Endodermal cell (in vitro differentiated cells): Measurements from ENCODE around the gene AGBL3. TPM values are rescaled to one million over a fixed set of nuclear protein-coding genes. Genes with fewer than 3 reads are reported as not detected.
"Not testable (repeated sequence)": the region's sequence is repeated elsewhere in the genome, so short reads cannot be mapped to it uniquely, and the experiment has no call there.

Experiments used
- DNase-seq: peaks from one replicate; pipeline ENCODE4 v3.0.0-alpha.2; 2017
- H3K27ac ChIP-seq: 2 replicates; pipeline ENCODE4 v1.5.1; 2013; ENCODE audit warnings: mild to moderate bottlenecking, low read depth, low read length, moderate library complexity
- H3K27me3 ChIP-seq: 2 replicates; pipeline ENCODE4 v1.6.1; 2013; ENCODE audit warnings: mild to moderate bottlenecking, low read length, moderate library complexity; ENCODE audit not compliant: insufficient read depth, control insufficient read depth, poor library complexity, severe bottlenecking
- H3K36me3 ChIP-seq: 2 replicates; pipeline ENCODE4 v1.7.0; 2013; ENCODE audit warnings: mild to moderate bottlenecking, low read length, moderate library complexity; ENCODE audit not compliant: control insufficient read depth, insufficient read depth
- H3K4me1 ChIP-seq: one replicate; pipeline ENCODE4 v1.7.0; 2013; ENCODE audit warnings: low read length; ENCODE audit not compliant: control insufficient read depth, insufficient read depth
- H3K4me3 ChIP-seq: 2 replicates; pipeline ENCODE4 v1.5.1; 2013; ENCODE audit warnings: mild to moderate bottlenecking, low read length, moderate library complexity
- H3K9ac ChIP-seq: 2 replicates; pipeline ENCODE4 v1.6.1; 2013; ENCODE audit warnings: mild to moderate bottlenecking, low read length, moderate library complexity; ENCODE audit not compliant: poor library complexity, severe bottlenecking; ENCODE audit errors: extremely low read depth
- H3K9me3 ChIP-seq: 2 replicates; pipeline ENCODE4 v1.6.1; 2013; ENCODE audit warnings: mild to moderate bottlenecking, low read length, moderate library complexity; ENCODE audit not compliant: control insufficient read depth
- H3K27ac Mint-ChIP-seq: 2 replicates; pipeline ENCODE4 v1.8.0; 2020; ENCODE audit warnings: mixed read lengths
- H3K27me3 Mint-ChIP-seq: 2 replicates; pipeline ENCODE4 v1.8.0; 2021; ENCODE audit warnings: mild to moderate bottlenecking, mixed read lengths; ENCODE audit not compliant: insufficient read depth
- H3K36me3 Mint-ChIP-seq: 2 replicates; pipeline ENCODE4 v1.8.0; 2020; ENCODE audit warnings: low read depth, mixed read lengths
- H3K4me1 Mint-ChIP-seq: 2 replicates; pipeline ENCODE4 v1.8.0; 2020; ENCODE audit warnings: mixed read lengths
- H3K4me3 Mint-ChIP-seq: 2 replicates; pipeline ENCODE4 v1.8.0; 2020; ENCODE audit warnings: mild to moderate bottlenecking, moderate library complexity, mixed read lengths
- H3K9me3 Mint-ChIP-seq: 2 replicates; pipeline ENCODE4 v1.8.0; 2020; ENCODE audit warnings: mild to moderate bottlenecking, mixed read lengths
- CTCF ChIP-seq: fragments of 200-600 bp; sonication (generic); conservative IDR thresholded peaks from 2 replicates; pipeline ENCODE4 v1.5.0; 2021; ENCODE audit warnings: antibody characterized with exemption, mild to moderate bottlenecking
- WGBS, 2 experiments: methylation state at CpG; one replicate each; pipeline versions ENCODE4 v1.1.5 to v1.1.7; 2013; ENCODE audit warnings: missing lambda C conversion rate in 2 of 2, mixed read lengths in 1 of 2; ENCODE audit not compliant: insufficient coverage in 1 of 2, insufficient read length in 1 of 2; 5-methylcytosine and 5-hydroxymethylcytosine counted together
- total RNA-seq, 2 donors: library from RNA; stranded (reverse); fragmentation: NEBNext Ultra II Directional in 1 of 2; extraction: Animal tissue kit (Norgen Biotek cat#: 25700) in 1 of 2; gene quantifications; 2 replicates in 1 of 2; 3 replicates in 1 of 2; pipeline ENCODE4 v1.2.1, GENCODE V29; 2021

The AGBL3 gene
- total RNA-seq, 2 donors from 2014 or later, result 2.6 to 5.0 TPM

GRCh38 chr7:135012229-135012628, 25.9 kb downstream of the AGBL3 start:
- Histone ChIP-seq H3K9me3 (peaks cover 4% of the 10 kb centered on the region), H3K27me3 (no peaks in the 10 kb centered on the region), H3K4me1 (no peaks in the 10 kb centered on the region), H3K4me3 (no peak overlapping the region), H3K36me3 (no peaks in the 10 kb centered on the region), H3K27ac (no peak overlapping the region), H3K9ac (no peak overlapping the region)
- no peak for DNase-seq
- H3K27ac Mint-ChIP-seq, result no peak overlapping the region
- H3K36me3 Mint-ChIP-seq, result no peaks in the 10 kb centered on the region
- no peaks in the 10 kb centered on the region for H3K9me3 Mint-ChIP-seq
- no peaks in the 10 kb centered on the region for H3K27me3 Mint-ChIP-seq
- H3K4me1 Mint-ChIP-seq, result no peaks in the 10 kb centered on the region
- no peak overlapping the region for H3K4me3 Mint-ChIP-seq
- no peak for TF ChIP-seq CTCF

GRCh38 chr7:135023622-135024021, 37.3 kb downstream of the AGBL3 start:
- Mint-ChIP-seq H3K4me1 (no peaks in the 10 kb centered on the region), H3K4me3 (no peak overlapping the region), H3K9me3 (peaks cover 4% of the 10 kb centered on the region), H3K36me3 (no peaks in the 10 kb centered on the region), H3K27ac (no peak overlapping the region), H3K27me3 (no peaks in the 10 kb centered on the region)
- Histone ChIP-seq H3K4me3 (no peak overlapping the region), H3K36me3 (no peaks in the 10 kb centered on the region), H3K27me3 (no peaks in the 10 kb centered on the region), H3K9ac (no peak overlapping the region), H3K27ac (no peak overlapping the region), H3K4me1 (no peaks in the 10 kb centered on the region), H3K9me3 (no peaks in the 10 kb centered on the region)
- TF ChIP-seq CTCF, result no peak
- no peak for DNase-seq
- WGBS, 2 experiments, result 83 to 100% methylated on average over 2 of the region's 2 CpGs

DNA sequence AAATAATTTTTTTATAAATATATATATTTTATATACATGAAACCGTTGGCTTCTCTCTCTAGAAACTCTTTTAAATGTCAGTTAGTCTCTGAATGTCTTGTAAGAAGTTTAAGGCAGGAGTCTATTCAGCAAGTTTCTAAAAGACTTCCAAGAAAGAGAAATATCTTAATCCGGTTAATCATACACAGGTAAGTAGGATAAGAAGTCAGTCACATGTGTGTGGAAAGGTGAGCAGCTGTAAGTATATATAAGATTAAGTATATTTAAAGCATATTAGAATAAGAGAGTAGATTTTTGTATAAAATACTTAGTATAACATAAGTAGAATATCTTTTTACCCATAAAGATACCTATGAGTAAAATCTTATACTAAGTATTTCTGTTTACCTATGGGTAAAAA, 48.9 kb downstream of the AGBL3 start:
- 89 to 100% methylated on average over 1 to 2 of the region's 2 CpGs for WGBS, 2 experiments
- Mint-ChIP-seq H3K4me1 (no peaks in the 10 kb centered on the region), H3K27ac (no peak overlapping the region), H3K9me3 (no peaks in the 10 kb centered on the region), H3K27me3 (no peaks in the 10 kb centered on the region), H3K4me3 (no peak overlapping the region), H3K36me3 (no peaks in the 10 kb centered on the region)
- no peak for TF ChIP-seq CTCF
- Histone ChIP-seq H3K4me3 (no peak overlapping the region), H3K27me3 (no peaks in the 10 kb centered on the region), H3K9me3 (no peaks in the 10 kb centered on the region), H3K9ac (no peak overlapping the region), H3K36me3 (no peaks in the 10 kb centered on the region), H3K27ac (no peak overlapping the region), H3K4me1 (no peaks in the 10 kb centered on the region)
- no peak for DNase-seq

GRCh38 chr7:135067017-135067416, 80.7 kb downstream of the AGBL3 start:
- not testable (repeated sequence) for H3K27me3 ChIP-seq, H3K4me1 ChIP-seq, H3K27me3 Mint-ChIP-seq, H3K27ac Mint-ChIP-seq, H3K9ac ChIP-seq, H3K36me3 Mint-ChIP-seq, H3K4me3 Mint-ChIP-seq, H3K4me3 ChIP-seq, H3K27ac ChIP-seq, DNase-seq, H3K4me1 Mint-ChIP-seq, H3K36me3 ChIP-seq
- WGBS, 2 experiments, result 93 to 100% methylated on average over 3 to 12 of the region's 12 CpGs
- H3K9me3 ChIP-seq, result peaks cover 12% of the 10 kb centered on the region
- H3K9me3 Mint-ChIP-seq, result peaks cover 46% of the 10 kb centered on the region
